HG02970 (cell line): ENCODE measurements around the gene ARHGAP25.

ENCODE experiments used
- ATAC-seq: cut with Tn5 transposase; IDR thresholded peaks from one replicate; pipeline ENCODE4 v1.9.1; 2021; ENCODE audit warnings: mild to moderate bottlenecking, moderate library complexity, moderate number of reproducible peaks; ENCODE audit not compliant: unreplicated experiment, low FRiP score

Gene ARHGAP25

GRCh38 chr2:68825866-68826265, 91.3 kb downstream of the ARHGAP25 start:
- no peak for ATAC-seq

- no peak for ATAC-seq
Measured at GRCh38 chr2:68827666-68828065, 93.1 kb downstream of the ARHGAP25 start.

- no peak for ATAC-seq
Measured at GRCh38 chr2:68828887-68829708, 94.5 kb downstream of the ARHGAP25 start.

GRCh38 chr2:68829749-68830148, 95.1 kb downstream of the ARHGAP25 start:
- no peak for ATAC-seq

GRCh38 chr2:68831686-68832232, 97.1 kb downstream of the ARHGAP25 start:
- no peak for ATAC-seq

- no peak for ATAC-seq
Measured at GRCh38 chr2:68832233-68832869, 97.7 kb downstream of the ARHGAP25 start.

GRCh38 chr2:68833162-68833561, 98.6 kb downstream of the ARHGAP25 start:
- no peak for ATAC-seq

GRCh38 chr2:68834737-68835376, 100.2 kb downstream of the ARHGAP25 start:
- ATAC-seq = no peak

- no peak for ATAC-seq
Measured at GRCh38 chr2:68835621-68836020, 101.0 kb downstream of the ARHGAP25 start.

- ATAC-seq = no peak
Measured at GRCh38 chr2:68837164-68837860, 102.7 kb downstream of the ARHGAP25 start.

- no peak for ATAC-seq
Measured at GRCh38 chr2:68837861-68838341, 103.3 kb downstream of the ARHGAP25 start.

- ATAC-seq = no peak
Measured at GRCh38 chr2:68838641-68839040, 104.0 kb downstream of the ARHGAP25 start.

- no peak for ATAC-seq
Measured at GRCh38 chr2:68839260-68839833, 104.7 kb downstream of the ARHGAP25 start.

- no peak for ATAC-seq
Measured at GRCh38 chr2:68845043-68845442, 110.4 kb downstream of the ARHGAP25 start.

GRCh38 chr2:68846091-68846490, 111.5 kb downstream of the ARHGAP25 start:
- no peak for ATAC-seq

GRCh38 chr2:68847751-68848150, 113.1 kb downstream of the ARHGAP25 start:
- no peak for ATAC-seq

GRCh38 chr2:68849579-68850030, 115.0 kb downstream of the ARHGAP25 start:
- ATAC-seq = no peak

GRCh38 chr2:68850524-68850923, 115.9 kb downstream of the ARHGAP25 start:
- no peak for ATAC-seq

- ATAC-seq = no peak
Measured at GRCh38 chr2:68853035-68853434, 118.4 kb downstream of the ARHGAP25 start.

- no peak for ATAC-seq
Measured at GRCh38 chr2:68853915-68854314, 119.3 kb downstream of the ARHGAP25 start.
